ENCODE results near the gene MAPK8IP3.

DNA sequence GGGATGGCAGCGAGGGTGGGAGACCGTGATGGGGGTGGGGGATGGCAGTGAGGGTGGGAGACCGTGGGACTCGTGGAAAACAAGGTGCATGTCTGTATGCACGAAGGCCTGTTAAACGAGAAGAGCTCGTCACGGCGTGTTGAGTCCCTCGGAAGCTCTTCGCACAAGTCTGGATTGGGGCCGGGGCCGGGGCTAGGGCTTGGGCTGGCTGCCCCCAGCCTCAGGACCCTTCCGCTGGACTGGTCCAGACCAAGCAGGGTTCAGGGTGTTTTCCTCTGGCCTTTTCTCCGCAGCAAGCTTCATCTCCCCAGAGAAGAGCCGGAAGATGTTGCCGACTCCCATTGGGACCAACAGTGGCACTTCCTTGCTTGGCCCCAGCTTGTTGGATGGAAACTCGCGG is 35.6 kb upstream of the MAPK8IP3 start:
- TF ChIP-seq, protein P1, sequence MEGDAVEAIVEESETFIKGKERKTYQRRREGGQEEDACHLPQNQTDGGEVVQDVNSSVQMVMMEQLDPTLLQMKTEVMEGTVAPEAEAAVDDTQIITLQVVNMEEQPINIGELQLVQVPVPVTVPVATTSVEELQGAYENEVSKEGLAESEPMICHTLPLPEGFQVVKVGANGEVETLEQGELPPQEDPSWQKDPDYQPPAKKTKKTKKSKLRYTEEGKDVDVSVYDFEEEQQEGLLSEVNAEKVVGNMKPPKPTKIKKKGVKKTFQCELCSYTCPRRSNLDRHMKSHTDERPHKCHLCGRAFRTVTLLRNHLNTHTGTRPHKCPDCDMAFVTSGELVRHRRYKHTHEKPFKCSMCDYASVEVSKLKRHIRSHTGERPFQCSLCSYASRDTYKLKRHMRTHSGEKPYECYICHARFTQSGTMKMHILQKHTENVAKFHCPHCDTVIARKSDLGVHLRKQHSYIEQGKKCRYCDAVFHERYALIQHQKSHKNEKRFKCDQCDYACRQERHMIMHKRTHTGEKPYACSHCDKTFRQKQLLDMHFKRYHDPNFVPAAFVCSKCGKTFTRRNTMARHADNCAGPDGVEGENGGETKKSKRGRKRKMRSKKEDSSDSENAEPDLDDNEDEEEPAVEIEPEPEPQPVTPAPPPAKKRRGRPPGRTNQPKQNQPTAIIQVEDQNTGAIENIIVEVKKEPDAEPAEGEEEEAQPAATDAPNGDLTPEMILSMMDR (IDR thresholded peaks at IDR 0.05): no peak
- TF ChIP-seq CREM (CRISPR knock-in tag; IDR thresholded peaks at IDR 0.05) (no peak), MYBL2 (CRISPR knock-in tag; IDR thresholded peaks at IDR 0.05) (no peak), SMAD3 (CRISPR knock-in tag; IDR thresholded peaks at IDR 0.05; ENCODE audit: borderline replicate concordance) (no peak), NR3C1 (CRISPR knock-in tag; conservative IDR thresholded peaks at IDR 0.05; ENCODE audit: low read depth) (no peak), JUN (CRISPR knock-in tag; IDR thresholded peaks at IDR 0.05) (no peak)
